ENCODE measurements around the gene COMMD9.

Gene COMMD9

DNA sequence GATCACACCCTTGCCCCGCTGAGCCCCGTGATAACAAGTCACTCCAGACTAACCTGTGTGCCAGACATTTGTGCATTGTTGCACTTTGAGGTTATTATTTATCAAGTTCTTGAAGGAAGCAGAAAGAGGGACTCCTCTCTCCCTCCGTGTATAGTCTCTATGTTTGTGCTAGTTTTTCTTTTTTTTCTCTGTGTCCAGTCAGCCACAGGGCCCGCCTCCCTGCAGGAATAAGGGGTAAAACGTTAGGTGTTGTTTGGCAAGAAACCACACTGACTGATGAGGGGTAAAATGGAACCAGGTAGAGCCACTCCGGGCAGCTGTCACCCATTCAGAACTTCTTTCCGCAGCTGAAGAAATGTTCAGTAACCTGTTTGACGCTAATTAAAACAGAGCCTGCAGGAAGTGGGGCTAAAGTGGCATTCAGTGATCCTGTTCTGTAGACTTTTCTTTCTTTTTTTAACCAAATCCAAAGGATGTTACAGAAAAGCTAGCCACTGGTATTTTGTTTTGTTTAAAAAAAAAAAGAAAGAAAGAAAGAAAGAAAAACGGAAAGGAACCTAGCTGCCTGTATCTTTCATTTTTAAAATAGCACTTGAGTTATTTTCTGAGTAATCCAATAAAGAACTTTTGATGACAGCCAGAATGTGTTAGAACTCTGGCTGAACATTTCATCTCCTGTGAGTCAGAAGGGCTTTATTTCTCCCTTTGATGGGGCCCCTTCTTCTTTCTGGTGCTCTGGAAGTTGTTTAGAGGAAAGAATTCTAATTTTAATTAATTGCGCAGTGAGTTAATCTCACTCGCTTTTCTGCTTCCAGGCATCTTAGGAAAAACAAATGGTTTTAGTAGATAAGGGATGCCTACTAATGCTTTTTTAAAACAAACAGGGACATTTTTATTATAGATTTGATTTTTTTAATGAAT is 58.2 kb downstream of the COMMD9 start:
- no peak for TF ChIP-seq EZH2phosphoT487 (IDR thresholded peaks at IDR 0.05; ENCODE audit: borderline replicate concordance)
- TF ChIP-seq, protein P1, sequence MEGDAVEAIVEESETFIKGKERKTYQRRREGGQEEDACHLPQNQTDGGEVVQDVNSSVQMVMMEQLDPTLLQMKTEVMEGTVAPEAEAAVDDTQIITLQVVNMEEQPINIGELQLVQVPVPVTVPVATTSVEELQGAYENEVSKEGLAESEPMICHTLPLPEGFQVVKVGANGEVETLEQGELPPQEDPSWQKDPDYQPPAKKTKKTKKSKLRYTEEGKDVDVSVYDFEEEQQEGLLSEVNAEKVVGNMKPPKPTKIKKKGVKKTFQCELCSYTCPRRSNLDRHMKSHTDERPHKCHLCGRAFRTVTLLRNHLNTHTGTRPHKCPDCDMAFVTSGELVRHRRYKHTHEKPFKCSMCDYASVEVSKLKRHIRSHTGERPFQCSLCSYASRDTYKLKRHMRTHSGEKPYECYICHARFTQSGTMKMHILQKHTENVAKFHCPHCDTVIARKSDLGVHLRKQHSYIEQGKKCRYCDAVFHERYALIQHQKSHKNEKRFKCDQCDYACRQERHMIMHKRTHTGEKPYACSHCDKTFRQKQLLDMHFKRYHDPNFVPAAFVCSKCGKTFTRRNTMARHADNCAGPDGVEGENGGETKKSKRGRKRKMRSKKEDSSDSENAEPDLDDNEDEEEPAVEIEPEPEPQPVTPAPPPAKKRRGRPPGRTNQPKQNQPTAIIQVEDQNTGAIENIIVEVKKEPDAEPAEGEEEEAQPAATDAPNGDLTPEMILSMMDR (conservative IDR thresholded peaks at IDR 0.05; ENCODE audit: low read length) = no peak
- Histone ChIP-seq H3K9me3 (ENCODE audit: insufficient read depth, low read depth, low read length) (no peaks in the 10 kb centered on the region), H3K4me3 (ENCODE audit: low read length, poor library complexity, severe bottlenecking) (no peak overlapping the region), H3K27me3 (ENCODE audit: insufficient read depth, low read length, poor library complexity, severe bottlenecking) (no peaks in the 10 kb centered on the region), H3K4me2 (ENCODE audit: low read depth, low read length, poor library complexity, severe bottlenecking) (no peak overlapping the region), H3F3A (ENCODE audit: low read depth) (no peaks in the 10 kb centered on the region), H2AFZ (ENCODE audit: low read length) (no peak overlapping the region), H3K4me1 (ENCODE audit: insufficient read depth, low read length, poor library complexity, severe bottlenecking) (no peaks in the 10 kb centered on the region), H4K20me1 (ENCODE audit: insufficient read depth, low read length, poor library complexity, severe bottlenecking) (no peaks in the 10 kb centered on the region), H3K9me2 (replicated peaks; ENCODE audit: low read depth, low read length) (no peaks in the 10 kb centered on the region), H3K9ac (ENCODE audit: low read depth, low read length, poor library complexity, severe bottlenecking) (no peak overlapping the region), H3K79me2 (ENCODE audit: insufficient read depth, low read length) (no peaks in the 10 kb centered on the region), H3K36me3 (ENCODE audit: insufficient read depth, low read length) (no peaks in the 10 kb centered on the region)

DNA sequence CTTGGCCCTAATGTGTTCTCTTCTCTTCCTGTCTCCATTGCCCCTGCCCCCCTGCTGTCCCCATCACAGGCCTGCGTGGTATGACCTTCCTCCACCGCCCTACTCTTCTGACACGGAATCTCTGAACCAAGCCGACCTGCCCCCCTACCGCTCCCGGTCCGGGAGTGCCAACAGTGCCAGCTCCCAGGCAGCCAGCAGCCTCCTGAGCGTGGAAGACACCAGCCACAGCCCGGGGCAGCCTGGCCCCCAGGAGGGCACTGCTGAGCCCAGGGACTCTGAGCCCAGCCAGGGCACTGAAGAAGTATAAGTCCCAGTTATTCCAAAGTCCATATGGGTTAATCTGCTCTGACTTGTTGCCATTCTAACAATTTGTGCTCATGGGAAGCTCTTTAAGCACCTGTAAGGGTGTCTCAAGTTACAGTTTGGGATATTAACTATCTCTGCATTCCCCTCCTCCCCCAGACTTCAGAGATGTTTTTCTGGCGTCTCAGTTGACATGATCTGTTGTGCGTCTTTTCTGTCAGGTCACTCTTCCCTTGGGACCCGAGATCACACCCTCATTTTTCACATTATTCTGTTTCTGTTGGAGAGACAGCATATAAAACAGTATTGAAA is 60.0 kb downstream of the COMMD9 start:
- no peak overlapping the region for H2AFZ ChIP-seq (ENCODE audit: low read length)
- no peaks in the 10 kb centered on the region for H3F3A ChIP-seq (ENCODE audit: low read depth)
- no peaks in the 10 kb centered on the region for H3K79me2 ChIP-seq (ENCODE audit: insufficient read depth, low read length)
- no peak for TF ChIP-seq EZH2phosphoT487 (IDR thresholded peaks at IDR 0.05; ENCODE audit: borderline replicate concordance)
- TF ChIP-seq, protein P1 (conservative IDR thresholded peaks at IDR 0.05; ENCODE audit: low read length) = no peak
- no peaks in the 10 kb centered on the region for H3K9me3 ChIP-seq (ENCODE audit: insufficient read depth, low read depth, low read length)
- H3K4me3 ChIP-seq (ENCODE audit: low read length, poor library complexity, severe bottlenecking) = no peak overlapping the region
- H3K4me1 ChIP-seq (ENCODE audit: insufficient read depth, low read length, poor library complexity, severe bottlenecking) = no peaks in the 10 kb centered on the region
- no peak overlapping the region for H3K4me2 ChIP-seq (ENCODE audit: low read depth, low read length, poor library complexity, severe bottlenecking)
- no peak overlapping the region for H3K9ac ChIP-seq (ENCODE audit: low read depth, low read length, poor library complexity, severe bottlenecking)
- no peaks in the 10 kb centered on the region for H3K9me2 ChIP-seq (replicated peaks; ENCODE audit: low read depth, low read length)
- no peaks in the 10 kb centered on the region for H4K20me1 ChIP-seq (ENCODE audit: insufficient read depth, low read length, poor library complexity, severe bottlenecking)
- H3K36me3 ChIP-seq (ENCODE audit: insufficient read depth, low read length) = no peaks in the 10 kb centered on the region
- no peaks in the 10 kb centered on the region for H3K27me3 ChIP-seq (ENCODE audit: insufficient read depth, low read length, poor library complexity, severe bottlenecking)

DNA sequence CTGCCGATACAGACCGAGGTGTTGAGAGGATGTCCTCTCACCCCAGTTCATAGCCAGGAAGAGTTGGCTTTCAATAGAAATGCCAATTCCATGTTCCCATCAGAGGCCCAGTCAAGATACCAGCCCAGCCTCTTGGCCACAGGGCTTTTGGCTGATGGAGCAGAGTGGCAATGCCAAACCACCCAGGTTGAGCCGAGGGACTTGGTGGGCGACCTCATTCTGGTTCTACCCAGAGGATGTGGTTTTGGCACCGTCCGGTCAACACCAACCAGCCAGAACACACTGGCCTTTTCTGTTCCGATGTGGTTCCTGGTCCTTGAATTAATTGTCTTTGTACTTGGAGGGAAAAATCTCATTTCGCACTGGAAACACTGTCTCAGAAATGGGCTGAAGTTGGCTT is 60.5 kb downstream of the COMMD9 start:
- no peaks in the 10 kb centered on the region for H3K9me2 ChIP-seq (replicated peaks; ENCODE audit: low read depth, low read length)
- H2AFZ ChIP-seq (ENCODE audit: low read length) = no peak overlapping the region
- H3K9ac ChIP-seq (ENCODE audit: low read depth, low read length, poor library complexity, severe bottlenecking) = no peak overlapping the region
- H3K27me3 ChIP-seq (ENCODE audit: insufficient read depth, low read length, poor library complexity, severe bottlenecking) = no peaks in the 10 kb centered on the region
- H3K36me3 ChIP-seq (ENCODE audit: insufficient read depth, low read length) = no peaks in the 10 kb centered on the region
- no peak overlapping the region for H3K4me2 ChIP-seq (ENCODE audit: low read depth, low read length, poor library complexity, severe bottlenecking)
- no peak for TF ChIP-seq EZH2phosphoT487 (IDR thresholded peaks at IDR 0.05; ENCODE audit: borderline replicate concordance)
- TF ChIP-seq, protein P1 (conservative IDR thresholded peaks at IDR 0.05; ENCODE audit: low read length) = no peak
- H3F3A ChIP-seq (ENCODE audit: low read depth) = no peaks in the 10 kb centered on the region
- no peaks in the 10 kb centered on the region for H3K9me3 ChIP-seq (ENCODE audit: insufficient read depth, low read depth, low read length)
- H3K79me2 ChIP-seq (ENCODE audit: insufficient read depth, low read length) = no peaks in the 10 kb centered on the region
- H3K4me3 ChIP-seq (ENCODE audit: low read length, poor library complexity, severe bottlenecking) = no peak overlapping the region
- no peaks in the 10 kb centered on the region for H4K20me1 ChIP-seq (ENCODE audit: insufficient read depth, low read length, poor library complexity, severe bottlenecking)
- H3K4me1 ChIP-seq (ENCODE audit: insufficient read depth, low read length, poor library complexity, severe bottlenecking) = no peaks in the 10 kb centered on the region
